NCI-H345 (cell line): Measurements from ENCODE around the gene B3GAT2.

Source experiments
- DNase-seq: peaks from one replicate; lab custom pipeline; 2025; lab: John Stamatoyannopoulos, UW

The B3GAT2 gene

DNA sequence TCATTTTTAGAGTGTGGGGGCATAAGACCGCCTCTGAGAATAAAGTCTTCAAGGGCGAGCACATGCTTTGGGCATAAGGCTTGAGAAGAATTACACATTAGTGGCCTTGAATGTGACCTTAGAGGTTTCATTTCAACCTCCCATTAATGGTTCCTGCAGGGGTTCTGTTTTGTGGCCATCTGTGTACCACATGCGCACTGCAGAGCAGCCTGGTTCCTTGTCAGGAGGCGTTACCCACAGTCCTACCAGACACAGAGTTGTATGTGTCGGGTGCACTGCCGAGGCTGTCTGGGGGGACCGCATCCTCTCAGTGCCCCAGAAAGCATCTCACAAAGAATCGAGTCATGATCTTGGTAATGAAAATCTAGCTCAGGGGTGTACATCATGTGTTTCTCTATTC, 115.7 kb downstream of the B3GAT2 start:
- DNase-seq: no peak

DNA sequence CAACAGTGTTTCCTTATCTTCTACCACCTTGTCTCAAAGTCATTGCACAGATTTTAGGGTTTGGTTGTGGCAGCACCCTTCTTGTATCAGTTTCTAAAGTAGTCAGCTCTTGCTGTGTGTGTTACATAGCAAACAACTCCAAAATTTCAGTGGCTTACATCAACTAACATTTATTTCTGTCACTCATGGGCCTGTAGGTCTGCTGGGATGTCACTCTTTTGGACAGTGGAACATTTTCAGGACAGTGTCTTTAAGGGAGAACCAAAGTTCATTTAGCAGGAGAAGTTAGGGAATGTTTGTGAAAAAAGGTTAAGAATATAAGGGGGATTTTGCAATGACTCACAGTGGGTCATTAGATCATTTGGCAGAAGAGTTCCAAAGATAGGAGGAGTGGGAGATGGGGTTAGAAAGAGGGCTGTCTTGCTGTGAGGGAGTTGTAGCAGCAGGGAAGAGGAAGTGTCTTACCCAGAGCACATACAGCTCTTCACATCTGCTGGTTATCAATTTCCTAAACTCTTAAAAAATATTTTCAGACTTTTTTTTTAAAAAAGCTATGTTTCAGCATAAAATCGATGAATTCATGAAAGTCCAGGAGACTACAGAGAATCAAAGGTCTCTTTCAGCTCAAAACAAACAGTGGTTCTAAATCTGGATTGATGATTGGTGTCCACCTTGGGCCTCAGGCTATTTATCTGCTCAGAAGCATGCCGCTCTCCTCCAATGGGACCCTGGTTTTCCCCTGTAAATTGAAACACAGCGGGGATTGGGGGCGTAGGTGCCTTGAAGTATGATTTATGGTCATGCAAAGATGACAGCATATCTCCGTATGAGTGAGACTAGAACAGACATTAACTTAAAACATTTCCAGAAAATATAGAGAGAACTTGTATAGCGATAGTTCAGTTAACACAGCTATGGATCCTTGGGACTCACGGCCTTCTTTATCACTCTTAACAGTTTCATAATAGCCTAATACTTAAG, 117.3 kb downstream of the B3GAT2 start:
- no peak for DNase-seq

DNA sequence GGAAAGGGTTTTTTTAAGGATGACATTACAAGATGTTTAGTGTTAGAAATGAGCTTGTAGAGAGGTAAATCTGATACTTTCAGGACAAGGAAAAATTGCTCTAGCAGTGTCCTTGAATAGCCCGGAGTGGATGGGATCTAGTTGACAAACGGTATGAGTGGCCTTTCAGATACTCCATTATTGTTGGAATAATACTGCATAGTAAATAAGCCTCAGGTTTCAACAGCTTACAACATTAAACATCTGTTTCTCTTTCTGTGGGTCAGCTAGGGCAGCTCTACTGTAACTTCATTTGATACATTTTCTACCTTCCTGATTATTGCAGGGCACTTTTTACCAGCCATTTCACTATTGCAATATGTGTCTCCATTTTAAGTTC, 118.0 kb downstream of the B3GAT2 start:
- peak; percentile 36 for DNase-seq

- DNase-seq: no peak
Observed at GRCh38 chr6:70834520-70834919, 122.3 kb downstream of the B3GAT2 start.

DNA sequence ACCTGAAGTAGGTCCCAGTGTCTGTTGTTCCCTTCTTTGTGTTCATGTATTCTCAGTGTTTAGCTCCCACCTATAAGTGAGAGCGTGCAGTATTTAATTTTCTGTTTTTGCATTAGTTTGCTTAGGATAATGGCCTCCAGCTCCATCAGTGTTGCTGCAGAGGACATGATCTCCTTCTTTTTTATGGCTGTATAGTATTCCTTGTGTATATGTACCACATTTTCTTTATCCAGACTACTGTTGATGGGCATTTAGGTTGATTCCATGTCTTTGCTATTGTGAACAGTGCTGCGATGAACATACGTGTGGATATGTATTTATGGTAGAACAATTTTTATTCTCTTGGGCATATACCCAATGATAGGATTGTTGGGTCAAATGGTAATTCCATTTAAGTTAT, 125.4 kb downstream of the B3GAT2 start:
- no peak for DNase-seq

DNA sequence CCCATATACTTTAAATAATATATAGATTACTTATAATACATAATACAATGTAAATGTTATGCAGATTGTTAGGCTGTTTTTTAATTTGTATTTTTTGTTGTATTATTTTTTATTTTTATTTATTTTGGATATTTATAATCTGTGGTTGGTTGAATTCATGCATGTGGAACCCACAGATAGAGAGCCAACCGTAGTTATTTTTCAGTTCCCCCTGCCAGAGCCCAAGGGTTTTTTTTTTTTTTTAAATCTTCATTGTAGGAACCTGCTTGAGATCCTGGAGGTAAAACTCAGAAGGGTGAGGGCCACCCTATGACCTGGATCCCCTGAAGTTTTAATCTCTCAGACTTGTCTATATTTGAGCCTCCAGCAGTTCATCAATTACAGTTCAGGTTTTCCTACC, 133.2 kb downstream of the B3GAT2 start:
- no peak for DNase-seq

DNA sequence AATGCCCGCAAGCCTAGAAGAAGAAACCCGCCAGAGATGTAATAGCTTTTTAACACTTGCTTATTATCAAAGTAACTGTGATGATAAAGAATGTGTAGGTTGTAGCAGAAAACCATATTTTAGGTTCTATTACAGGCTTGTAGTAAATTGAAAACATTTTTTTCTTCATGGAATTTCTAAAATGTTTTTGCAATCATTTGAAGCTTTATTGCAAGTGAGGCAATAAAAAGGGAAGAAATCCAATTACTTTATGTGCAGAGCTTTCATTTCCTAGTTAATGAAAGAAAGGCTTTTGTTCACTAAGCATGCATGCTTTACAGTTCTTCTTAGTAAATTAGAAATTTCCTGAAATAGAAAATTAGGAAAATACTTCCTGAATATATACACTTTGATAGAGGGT, 135.1 kb downstream of the B3GAT2 start:
- no peak for DNase-seq

- no peak for DNase-seq
Observed at GRCh38 chr6:70820778-70821177, 136.1 kb downstream of the B3GAT2 start.

DNA sequence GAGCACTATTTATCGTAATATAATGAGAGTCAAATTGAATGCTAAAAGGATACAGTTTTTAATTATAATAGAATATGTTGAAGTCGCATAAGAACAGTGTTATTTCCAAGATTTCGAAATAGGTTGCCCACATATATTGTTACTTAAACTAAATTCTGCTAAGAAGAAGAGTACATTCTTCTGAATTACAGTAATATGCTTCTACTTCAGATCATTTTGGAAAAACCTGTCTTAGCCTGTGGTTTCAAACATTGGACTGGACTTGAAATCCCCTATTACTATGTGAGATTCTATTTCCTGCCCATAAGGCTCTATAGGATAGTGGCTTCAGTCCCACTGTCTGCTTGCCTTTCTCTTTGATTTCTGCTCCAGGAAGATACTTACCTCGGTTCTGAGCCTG, 137.2 kb downstream of the B3GAT2 start:
- no peak for DNase-seq

GRCh38 chr6:70813885-70814284, 143.0 kb downstream of the B3GAT2 start:
- no peak for DNase-seq

DNA sequence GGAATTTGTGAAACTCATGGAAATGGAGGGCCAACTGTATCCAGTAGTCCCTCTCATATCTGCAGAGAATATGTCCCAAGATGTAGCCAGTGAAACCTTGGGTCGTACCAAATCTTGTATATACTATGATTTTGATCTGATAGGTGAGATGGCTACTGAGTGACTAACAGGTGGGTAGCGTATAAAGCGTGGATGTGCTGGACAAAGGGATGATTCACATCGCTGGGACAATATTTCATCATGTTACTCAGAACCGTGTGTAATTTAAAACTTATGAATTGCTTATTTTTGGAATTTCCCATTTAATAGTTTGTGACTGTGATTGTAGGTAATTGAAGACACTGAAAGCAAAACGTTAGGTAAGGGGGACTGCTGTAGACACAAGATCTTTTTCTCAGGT, 145.1 kb downstream of the B3GAT2 start:
- DNase-seq: no peak
